Measurements from ENCODE around the gene KLK13.

KLK13 gene

GRCh38 chr19:51025401-51025800 is 39.5 kb downstream of the KLK13 start:
- Histone ChIP-seq H3K36me3 (ENCODE audit: control insufficient read depth, insufficient read depth, low read length) (no peaks in the 10 kb centered on the region), H3K27me3 (replicated peaks; ENCODE audit: control insufficient read depth, insufficient read depth, low read length) (peaks cover 2% of the 10 kb centered on the region), H3K4me3 (replicated peaks; ENCODE audit: low read depth, low read length) (no peak overlapping the region)
- TF ChIP-seq CTCF (IDR thresholded peaks at IDR 0.05; ENCODE audit: insufficient read depth, low read length, poor library complexity, severe bottlenecking), result no peak
- no peak for DNase-seq (ENCODE audit: extremely low read depth, insufficient read length)

GRCh38 chr19:51024924-51025323 is 40.0 kb downstream of the KLK13 start:
- Histone ChIP-seq H3K27me3 (replicated peaks; ENCODE audit: control insufficient read depth, insufficient read depth, low read length) (peaks cover 2% of the 10 kb centered on the region), H3K4me3 (replicated peaks; ENCODE audit: low read depth, low read length) (no peak overlapping the region), H3K36me3 (ENCODE audit: control insufficient read depth, insufficient read depth, low read length) (no peaks in the 10 kb centered on the region)
- no peak for TF ChIP-seq CTCF (IDR thresholded peaks at IDR 0.05; ENCODE audit: insufficient read depth, low read length, poor library complexity, severe bottlenecking)
- DNase-seq (ENCODE audit: extremely low read depth, insufficient read length), result no peak

- Histone ChIP-seq H3K36me3 (ENCODE audit: control insufficient read depth, insufficient read depth, low read length) (no peaks in the 10 kb centered on the region), H3K4me3 (replicated peaks; ENCODE audit: low read depth, low read length) (no peak overlapping the region), H3K27me3 (replicated peaks; ENCODE audit: control insufficient read depth, insufficient read depth, low read length) (peaks cover 2% of the 10 kb centered on the region)
- no peak for TF ChIP-seq CTCF (IDR thresholded peaks at IDR 0.05; ENCODE audit: insufficient read depth, low read length, poor library complexity, severe bottlenecking)
- no peak for DNase-seq (ENCODE audit: extremely low read depth, insufficient read length)
Observed at GRCh38 chr19:51023946-51024345, 40.9 kb downstream of the KLK13 start.

GRCh38 chr19:51022526-51022925 is 42.4 kb downstream of the KLK13 start:
- peaks cover 2% of the 10 kb centered on the region for H3K27me3 ChIP-seq (replicated peaks; ENCODE audit: control insufficient read depth, insufficient read depth, low read length)
- TF ChIP-seq CTCF (IDR thresholded peaks at IDR 0.05; ENCODE audit: insufficient read depth, low read length, poor library complexity, severe bottlenecking), result no peak
- no peak for DNase-seq (ENCODE audit: extremely low read depth, insufficient read length)
- no peaks in the 10 kb centered on the region for H3K36me3 ChIP-seq (ENCODE audit: control insufficient read depth, insufficient read depth, low read length)
- H3K4me3 ChIP-seq (replicated peaks; ENCODE audit: low read depth, low read length), result no peak overlapping the region

- H3K4me3 ChIP-seq (replicated peaks; ENCODE audit: low read depth, low read length), result no peak overlapping the region
- no peaks in the 10 kb centered on the region; the same call in none of the 2 replicates for H3K27me3 ChIP-seq (replicated peaks; ENCODE audit: control insufficient read depth, insufficient read depth, low read length)
- no peaks in the 10 kb centered on the region for H3K36me3 ChIP-seq (ENCODE audit: control insufficient read depth, insufficient read depth, low read length)
- peak; percentile 45 for TF ChIP-seq CTCF (IDR thresholded peaks at IDR 0.05; ENCODE audit: insufficient read depth, low read length, poor library complexity, severe bottlenecking)
- no peak for DNase-seq (ENCODE audit: extremely low read depth, insufficient read length)
Observed at GRCh38 chr19:51020988-51021651, 43.8 kb downstream of the KLK13 start.

GRCh38 chr19:51019544-51019925 is 45.4 kb downstream of the KLK13 start, which contains the start of gene KLK10:
TSS of gene KLK10 (minus strand) at chr19:51019709. CDS start at chr19:51019130, 579 bp downstream.
- Histone ChIP-seq H3K4me3 (replicated peaks; ENCODE audit: low read depth, low read length) (no peak within 1 kb of the TSS), H3K36me3 (ENCODE audit: control insufficient read depth, insufficient read depth, low read length) (no peaks in the 10 kb centered on the region)

More at GRCh38 chr19:51019544-51019925, 45.4 kb downstream of the KLK13 start, which contains the start of gene KLK10:
- no peaks in the 10 kb centered on the region; the same call in none of the 2 replicates for H3K27me3 ChIP-seq (replicated peaks; ENCODE audit: control insufficient read depth, insufficient read depth, low read length)
- TF ChIP-seq CTCF (IDR thresholded peaks at IDR 0.05; ENCODE audit: insufficient read depth, low read length, poor library complexity, severe bottlenecking), result no peak
- DNase-seq (ENCODE audit: extremely low read depth, insufficient read length), result no peak

Measured in GM06990 (cell line).